Measurements from ENCODE around the gene ILRUN. TPM values are rescaled to one million over a fixed set of nuclear protein-coding genes. Genes with fewer than 3 reads are reported as not detected.
A peak's percentile ranks its signal among the peaks of the same experiment; 100 is the strongest.

The ILRUN gene
- total and polyA plus RNA-seq, 9 of the 15 experiments (the other 6 are each of a cell fraction or from before 2014, with no cell fraction given) = 24.9 to 78.9 (median 53.4) TPM

GRCh38 chr6:34723203-34723602, 26.6 kb upstream of the ILRUN start:
- Histone ChIP-seq H3K9me1 (ENCODE audit: control insufficient read depth, insufficient read depth, low read length) (no peaks in the 10 kb centered on the region), H3K9me3 (replicated peaks; ENCODE audit: control insufficient read depth, insufficient read depth, low read depth, low read length) (peaks cover 7% of the 10 kb centered on the region; the same call in 1 of the 2 replicates), H2AFZ (ENCODE audit: low read depth, low read length) (peak overlapping the region; percentile 88), H3K27ac (ENCODE audit: extremely low read depth, low read depth, low read length) (peak overlapping the region; percentile 56), H3K4me1 (replicated peaks in 1 of 2; ENCODE audit: control insufficient read depth in 2 of 2, insufficient read depth in 2 of 2, low read length in 2 of 2) (peaks cover 5 to 17% of the 10 kb centered on the region in 2 experiments; a peak in 3 of 5 replicates), H3K4me2 (ENCODE audit: insufficient read depth, low read length) (no peak overlapping the region), H3K4me3 (no peak overlapping the region), H4K20me1 (replicated peaks; ENCODE audit: control insufficient read depth, insufficient read depth, low read length) (no peaks in the 10 kb centered on the region), H3K9ac (ENCODE audit: insufficient read depth in 1 of 2, low read depth in 2 of 2, low read length in 2 of 2) (peak overlapping the region in 1 of 2 experiments; percentile 32; a peak in 2 of 4 replicates), H3K79me2 (ENCODE audit: control insufficient read depth, insufficient read depth, low read length) (no peaks in the 10 kb centered on the region), H3K36me3 (ENCODE audit: control insufficient read depth, insufficient read depth, low read length) (no peaks in the 10 kb centered on the region), H3K27me3 (ENCODE audit: control insufficient read depth in 2 of 2, insufficient read depth in 2 of 2, low read length in 2 of 2) (no peaks in the 10 kb centered on the region)
- intact Hi-C loops (cut with micrococcal nuclease) = no loop called here
- no TSS peak for BruUV-seq (replicated peaks)
- ChIA-PET POLR2A (interaction anchor here (0.6 to 1.4 kb wide), 3 partner anchors 23 to 33 kb away, joined by 3 to 4 read pairs (median 3); no protein-coding TSS in a partner anchor), CTCF (ENCODE audit: low intra/inter-chr PET ratio) (no interaction called here)
- peak; percentile 75 for FAIRE-seq
- WGBS (ENCODE audit: insufficient coverage, low coverage, missing lambda C conversion rate) = 24% methylated on average over 2 of the region's 2 CpGs
- in situ Hi-C loops (cut with MboI) = no loop called here
- DNase-seq (ENCODE audit: extremely low read depth in 1 of 4, low spot score in 3 of 4) = peak in 1 of 4 experiments; percentile 62
- peak; percentile 59 for ATAC-seq
- TF ChIP-seq, protein P1, sequence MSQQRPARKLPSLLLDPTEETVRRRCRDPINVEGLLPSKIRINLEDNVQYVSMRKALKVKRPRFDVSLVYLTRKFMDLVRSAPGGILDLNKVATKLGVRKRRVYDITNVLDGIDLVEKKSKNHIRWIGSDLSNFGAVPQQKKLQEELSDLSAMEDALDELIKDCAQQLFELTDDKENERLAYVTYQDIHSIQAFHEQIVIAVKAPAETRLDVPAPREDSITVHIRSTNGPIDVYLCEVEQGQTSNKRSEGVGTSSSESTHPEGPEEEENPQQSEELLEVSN (IDR thresholded peaks at IDR 0.05; ENCODE audit: borderline replicate concordance in 1 of 2, extremely low read depth in 1 of 2, insufficient read depth in 1 of 2, insufficient read length in 1 of 2, low read depth in 1 of 2, low read length in 1 of 2, poor library complexity in 1 of 2, severe bottlenecking in 1 of 2) = no peak
- TF ChIP-seq ZNF79 (CRISPR knock-in tag; IDR thresholded peaks at IDR 0.05; ENCODE audit: low read depth) (no peak), CTCF (IDR thresholded peaks at IDR 0.05 in 2 of 3, conservative IDR thresholded peaks at IDR 0.05 in 1 of 3; ENCODE audit: insufficient read depth in 2 of 3, low read depth in 1 of 3, low read length in 3 of 3) (no peak), ESRRA (IDR thresholded peaks at IDR 0.05; ENCODE audit: borderline replicate concordance, low read depth) (peak; percentile 37; the same call in 1 of the 2 replicates), ZKSCAN1 (IDR thresholded peaks at IDR 0.05; ENCODE audit: low read depth, low read length) (no peak), HINFP (tag; conservative IDR thresholded peaks at IDR 0.05; ENCODE audit: low read depth) (no peak), ATF6 (CRISPR knock-in tag; IDR thresholded peaks at IDR 0.05) (no peak), CBFB (CRISPR knock-in tag; IDR thresholded peaks at IDR 0.05) (no peak)
- TF ChIP-seq, protein P2, sequence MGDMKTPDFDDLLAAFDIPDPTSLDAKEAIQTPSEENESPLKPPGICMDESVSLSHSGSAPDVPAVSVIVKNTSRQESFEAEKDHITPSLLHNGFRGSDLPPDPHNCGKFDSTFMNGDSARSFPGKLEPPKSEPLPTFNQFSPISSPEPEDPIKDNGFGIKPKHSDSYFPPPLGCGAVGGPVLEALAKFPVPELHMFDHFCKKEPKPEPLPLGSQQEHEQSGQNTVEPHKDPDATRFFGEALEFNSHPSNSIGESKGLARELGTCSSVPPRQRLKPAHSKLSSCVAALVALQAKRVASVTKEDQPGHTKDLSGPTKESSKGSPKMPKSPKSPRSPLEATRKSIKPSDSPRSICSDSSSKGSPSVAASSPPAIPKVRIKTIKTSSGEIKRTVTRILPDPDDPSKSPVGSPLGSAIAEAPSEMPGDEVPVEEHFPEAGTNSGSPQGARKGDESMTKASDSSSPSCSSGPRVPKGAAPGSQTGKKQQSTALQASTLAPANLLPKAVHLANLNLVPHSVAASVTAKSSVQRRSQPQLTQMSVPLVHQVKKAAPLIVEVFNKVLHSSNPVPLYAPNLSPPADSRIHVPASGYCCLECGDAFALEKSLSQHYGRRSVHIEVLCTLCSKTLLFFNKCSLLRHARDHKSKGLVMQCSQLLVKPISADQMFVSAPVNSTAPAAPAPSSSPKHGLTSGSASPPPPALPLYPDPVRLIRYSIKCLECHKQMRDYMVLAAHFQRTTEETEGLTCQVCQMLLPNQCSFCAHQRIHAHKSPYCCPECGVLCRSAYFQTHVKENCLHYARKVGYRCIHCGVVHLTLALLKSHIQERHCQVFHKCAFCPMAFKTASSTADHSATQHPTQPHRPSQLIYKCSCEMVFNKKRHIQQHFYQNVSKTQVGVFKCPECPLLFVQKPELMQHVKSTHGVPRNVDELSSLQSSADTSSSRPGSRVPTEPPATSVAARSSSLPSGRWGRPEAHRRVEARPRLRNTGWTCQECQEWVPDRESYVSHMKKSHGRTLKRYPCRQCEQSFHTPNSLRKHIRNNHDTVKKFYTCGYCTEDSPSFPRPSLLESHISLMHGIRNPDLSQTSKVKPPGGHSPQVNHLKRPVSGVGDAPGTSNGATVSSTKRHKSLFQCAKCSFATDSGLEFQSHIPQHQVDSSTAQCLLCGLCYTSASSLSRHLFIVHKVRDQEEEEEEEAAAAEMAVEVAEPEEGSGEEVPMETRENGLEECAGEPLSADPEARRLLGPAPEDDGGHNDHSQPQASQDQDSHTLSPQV (IDR thresholded peaks at IDR 0.05) = 0 out of 2 replicates have a peak, but pooled peaks have one; percentile 56

Measured in K562 (cell line).